NK-92 treated with Interleukin-12 subunit alpha and Interleukin-12 subunit beta, amount 100 ng/mL, for 24 hours (cell line): ENCODE results near the gene ASMTL.
"Not testable (repeated sequence)": the region's sequence is repeated elsewhere in the genome, so short reads cannot be mapped to it uniquely, and the experiment has no call there.

Experiments
- DNase-seq: peaks from one replicate; lab custom pipeline; 2025; lab: John Stamatoyannopoulos, UW

The ASMTL gene

GRCh38 chrX:1388651-1389050, 64.1 kb downstream of the ASMTL start:
- DNase-seq = no peak

GRCh38 chrX:1387141-1387776, 65.5 kb downstream of the ASMTL start:
- no peak for DNase-seq

GRCh38 chrX:1386338-1387127, 66.2 kb downstream of the ASMTL start:
- DNase-seq = no peak

GRCh38 chrX:1385253-1386223, 67.2 kb downstream of the ASMTL start:
- no peak for DNase-seq

- no peak for DNase-seq
These were observed 68.0 kb downstream of the ASMTL start for GRCh38 chrX:1384658-1385252.

GRCh38 chrX:1380672-1381233, 72.0 kb downstream of the ASMTL start:
- no peak for DNase-seq

- no peak for DNase-seq
These were observed 74.4 kb downstream of the ASMTL start for GRCh38 chrX:1378306-1378759.

GRCh38 chrX:1368385-1368698, 84.4 kb downstream of the ASMTL start:
- DNase-seq = no peak

- not testable (repeated sequence) for DNase-seq
These were observed 86.3 kb downstream of the ASMTL start for GRCh38 chrX:1366363-1366762.

GRCh38 chrX:1361910-1362309, 90.8 kb downstream of the ASMTL start:
- DNase-seq = no peak

- DNase-seq = no peak
These were observed 91.4 kb downstream of the ASMTL start for GRCh38 chrX:1361275-1361674.

GRCh38 chrX:1360171-1360570, 92.5 kb downstream of the ASMTL start:
- DNase-seq = no peak

GRCh38 chrX:1359477-1359873, 93.2 kb downstream of the ASMTL start:
- no peak for DNase-seq

- no peak for DNase-seq
These were observed 93.8 kb downstream of the ASMTL start for GRCh38 chrX:1358793-1359476.

- no peak for DNase-seq
These were observed 94.7 kb downstream of the ASMTL start for GRCh38 chrX:1357993-1358392.

- no peak for DNase-seq
These were observed 97.3 kb downstream of the ASMTL start for GRCh38 chrX:1355131-1356046.

- no peak for DNase-seq
These were observed 98.4 kb downstream of the ASMTL start for GRCh38 chrX:1354036-1355019.
